ENCODE measurements around the gene GRIK3.

- TF ChIP-seq CTCF (conservative IDR thresholded peaks at IDR 0.05; ENCODE audit: low read length) (no peak), EZH2phosphoT487 (IDR thresholded peaks at IDR 0.05; ENCODE audit: borderline replicate concordance, low read depth, low read length) (no peak)
Measured at GRCh38 chr1:36838888-36839287, 195.4 kb downstream of the GRIK3 start.

All from OCI-LY7 (cell line).